PC-9 (cell line): ENCODE data around the gene OR5K3. TPM values are rescaled to one million over a fixed set of nuclear protein-coding genes. Genes with fewer than 3 reads are reported as not detected.

Experiments
- BruUV-seq: library from RNA; stranded (reverse); fragments of 400-500 nt; replicated peaks from 2 replicates; lab custom pipeline; 2021; lab: Mats Ljungman, UMichigan
- CTCF ChIA-PET: fragments of 300-600 bp; sonication (Branson Sonifier 250); formaldehyde crosslinking; loops from one replicate; lab custom pipeline; 2022; ENCODE audit warnings: antibody characterized with exemption; lab: Charles Lee
- POLR2A ChIA-PET: fragments of 300-600 bp; sonication (Branson Sonifier 250); formaldehyde crosslinking; loops from one replicate; lab custom pipeline; 2022; ENCODE audit warnings: antibody characterized with exemption; ENCODE audit not compliant: unreplicated experiment; lab: Charles Lee
- DNase-seq, 2 experiments: peaks; one replicate each; pipeline versions ENCODE4 v3.0.0 to v3.0.0-alpha.2; 2015 to 2022; ENCODE audit warnings: mixed read lengths in 1 of 2
- H2AFZ ChIP-seq: fragments of 200-600 bp; sonication (generic); 2 replicates; pipeline ENCODE4 v1.8.1; 2017; ENCODE audit warnings: antibody characterized with exemption
- H3F3A ChIP-seq: fragments of 200-600 bp; sonication (generic); 2 replicates; pipeline ENCODE4 v1.8.1; 2017; ENCODE audit warnings: antibody characterized with exemption, mild to moderate bottlenecking, low read depth; ENCODE audit not compliant: insufficient read depth
- H3K27ac ChIP-seq: fragments of 200-600 bp; sonication (generic); 2 replicates; pipeline ENCODE4 v1.6.1; 2016; ENCODE audit warnings: mixed run types
- H3K27me3 ChIP-seq: fragments of 200-600 bp; sonication (generic); 2 replicates; pipeline ENCODE4 v1.6.1; 2016; ENCODE audit warnings: low read depth, mixed run types; ENCODE audit not compliant: insufficient read depth
- H3K36me3 ChIP-seq: fragments of 200-600 bp; sonication (generic); 2 replicates; pipeline ENCODE4 v1.6.1; 2016; ENCODE audit warnings: low read depth, mixed run types
- H3K4me1 ChIP-seq: fragments of 200-600 bp; sonication (generic); replicated peaks from 2 replicates; pipeline ENCODE4 v1.6.1; 2016; ENCODE audit warnings: mixed run types; ENCODE audit not compliant: insufficient read depth
- H3K4me2 ChIP-seq: fragments of 200-600 bp; sonication (generic); 2 replicates; pipeline ENCODE4 v1.6.1; 2017; ENCODE audit warnings: mixed run types
- H3K4me3 ChIP-seq: fragments of 200-600 bp; sonication (generic); 2 replicates; pipeline ENCODE4 v1.6.1; 2016; ENCODE audit warnings: mixed run types
- H3K79me2 ChIP-seq: fragments of 200-600 bp; sonication (generic); 2 replicates; pipeline ENCODE4 v1.6.1; 2017; ENCODE audit warnings: low read depth, mixed run types
- H3K9me2 ChIP-seq: fragments of 200-600 bp; sonication (generic); 2 replicates; pipeline ENCODE4 v1.8.1; 2017; ENCODE audit warnings: mild to moderate bottlenecking; ENCODE audit not compliant: insufficient read depth
- H3K9me3 ChIP-seq: fragments of 200-600 bp; sonication (generic); 2 replicates; pipeline ENCODE4 v1.8.1; 2016; ENCODE audit warnings: low read depth; ENCODE audit not compliant: insufficient read depth
- H4K20me1 ChIP-seq: fragments of 200-600 bp; sonication (generic); 2 replicates; pipeline ENCODE4 v1.8.1; 2017; ENCODE audit not compliant: insufficient read depth
- CTCF ChIP-seq: fragments of 200-600 bp; sonication (generic); conservative IDR thresholded peaks from 2 replicates; pipeline ENCODE4 v1.6.1; 2017; ENCODE audit warnings: mixed run types, antibody characterized with exemption, mild to moderate bottlenecking, moderate library complexity
- EZH2 ChIP-seq: fragments of 200-600 bp; sonication (generic); IDR thresholded peaks from 2 replicates; pipeline ENCODE4 v1.8.0; 2017; ENCODE audit warnings: antibody characterized with exemption, low read depth
- intact Hi-C: fragments of 100-400 bp; cut with micrococcal nuclease; formaldehyde crosslinking; loops from one replicate; pipeline ENCODE4 v1.10.0; 2022; ENCODE audit not compliant: unreplicated experiment
- total RNA-seq: library from RNA; stranded (reverse); gene quantifications from 2 replicates; pipeline ENCODE4 v1.2.3, GENCODE V29; 2021

OR5K3 gene
- total RNA-seq, 1 experiment from 2014 or later = not detected

- Histone ChIP-seq H2AFZ (no peak overlapping the region), H3K4me3 (no peak overlapping the region), H3K27me3 (no peaks in the 10 kb centered on the region), H4K20me1 (no peaks in the 10 kb centered on the region), H3F3A (no peaks in the 10 kb centered on the region), H3K27ac (no peak overlapping the region), H3K9me3 (no peaks in the 10 kb centered on the region), H3K4me1 (no peaks in the 10 kb centered on the region), H3K79me2 (no peaks in the 10 kb centered on the region), H3K4me2 (no peak overlapping the region), H3K36me3 (no peaks in the 10 kb centered on the region), H3K9me2 (no peaks in the 10 kb centered on the region; the same call in 1 of the 2 replicates)
- POLR2A ChIA-PET = no interaction called here
- peak; percentile 9 to 69 for DNase-seq
- intact Hi-C loops = no loop called here
- CTCF ChIA-PET = no interaction called here
- no TSS peak for BruUV-seq
- no peak for TF ChIP-seq EZH2
- peak; percentile 64 for TF ChIP-seq CTCF
Observed at GRCh38 chr3:98359993-98360675, 30.3 kb upstream of the OR5K3 start.

- intact Hi-C loops = no loop called here
Observed at GRCh38 chr3:98360681-98361080, 29.8 kb upstream of the OR5K3 start.

GRCh38 chr3:98361289-98361688 lies 29.2 kb upstream of the OR5K3 start:
- Histone ChIP-seq H3K4me1 (no peaks in the 10 kb centered on the region), H3K27ac (no peak overlapping the region), H3K27me3 (no peaks in the 10 kb centered on the region), H3F3A (no peaks in the 10 kb centered on the region), H3K36me3 (no peaks in the 10 kb centered on the region), H4K20me1 (no peaks in the 10 kb centered on the region), H3K79me2 (no peaks in the 10 kb centered on the region), H3K4me2 (no peak overlapping the region), H2AFZ (0 out of 2 replicates have a peak overlapping the region, but pooled peaks have one; percentile 3), H3K9me3 (no peaks in the 10 kb centered on the region), H3K9me2 (no peaks in the 10 kb centered on the region; the same call in 1 of the 2 replicates), H3K4me3 (no peak overlapping the region)
- BruUV-seq = no TSS peak
- intact Hi-C loops = no loop called here
- ChIA-PET CTCF (no interaction called here), POLR2A (no interaction called here)
- no peak for TF ChIP-seq CTCF
- no peak for TF ChIP-seq EZH2
- DNase-seq = no peak

More at GRCh38 chr3:98360681-98361080, 29.8 kb upstream of the OR5K3 start:
- H3K36me3 ChIP-seq = no peaks in the 10 kb centered on the region
- DNase-seq = no peak
- no peaks in the 10 kb centered on the region for H3K27me3 ChIP-seq
- no peaks in the 10 kb centered on the region; the same call in 1 of the 2 replicates for H3K9me2 ChIP-seq
- H3K4me1 ChIP-seq = no peaks in the 10 kb centered on the region
- POLR2A ChIA-PET = interaction anchor here (0.5 kb wide), 1 partner anchor 26 kb away, joined by 5 read pairs; no protein-coding TSS in a partner anchor
- CTCF ChIA-PET = no interaction called here
- TF ChIP-seq EZH2 = no peak
- TF ChIP-seq CTCF = no peak
- no peaks in the 10 kb centered on the region for H3F3A ChIP-seq
- no peaks in the 10 kb centered on the region for H3K9me3 ChIP-seq
- H3K4me3 ChIP-seq = no peak overlapping the region
- no peak overlapping the region for H3K4me2 ChIP-seq
- no peak overlapping the region for H3K27ac ChIP-seq
- no peaks in the 10 kb centered on the region for H3K79me2 ChIP-seq
- H2AFZ ChIP-seq = 0 out of 2 replicates have a peak overlapping the region, but pooled peaks have one; percentile 3
- BruUV-seq = no TSS peak
- H4K20me1 ChIP-seq = no peaks in the 10 kb centered on the region
